ENCODE measurements around the gene ATP8B1. TPM values are rescaled to one million over a fixed set of nuclear protein-coding genes. Genes with fewer than 3 reads are reported as not detected.
"Not testable (repeated sequence)": the region's sequence is repeated elsewhere in the genome, so short reads cannot be mapped to it uniquely, and the experiment has no call there.

The ATP8B1 gene
- total and polyA plus RNA-seq, 9 of the 15 experiments (the other 6 are each of a cell fraction or from before 2014, with no cell fraction given) = 0.01 to 0.22 (median 0.03) TPM; not detected in 3

DNA sequence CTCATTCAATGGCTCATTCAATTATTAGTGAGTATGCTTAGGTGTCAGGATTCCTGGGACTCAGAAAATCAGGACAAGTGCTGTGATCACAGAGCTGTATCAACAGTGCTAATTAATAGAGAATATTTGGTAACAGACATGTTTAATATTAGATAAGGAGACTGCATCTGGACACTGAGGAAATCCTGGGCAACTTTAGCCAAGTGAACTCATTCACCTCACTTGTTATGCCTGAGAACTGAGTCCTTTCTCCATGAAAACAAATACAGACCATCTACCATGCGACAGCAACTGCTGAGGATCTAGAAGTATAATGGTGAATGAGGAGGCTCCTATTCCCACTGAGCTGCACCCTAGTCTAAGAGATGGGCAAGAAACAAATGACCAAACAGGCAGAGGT, 23.1 kb upstream of the ATP8B1 start (continued):
- TF ChIP-seq, protein P1, sequence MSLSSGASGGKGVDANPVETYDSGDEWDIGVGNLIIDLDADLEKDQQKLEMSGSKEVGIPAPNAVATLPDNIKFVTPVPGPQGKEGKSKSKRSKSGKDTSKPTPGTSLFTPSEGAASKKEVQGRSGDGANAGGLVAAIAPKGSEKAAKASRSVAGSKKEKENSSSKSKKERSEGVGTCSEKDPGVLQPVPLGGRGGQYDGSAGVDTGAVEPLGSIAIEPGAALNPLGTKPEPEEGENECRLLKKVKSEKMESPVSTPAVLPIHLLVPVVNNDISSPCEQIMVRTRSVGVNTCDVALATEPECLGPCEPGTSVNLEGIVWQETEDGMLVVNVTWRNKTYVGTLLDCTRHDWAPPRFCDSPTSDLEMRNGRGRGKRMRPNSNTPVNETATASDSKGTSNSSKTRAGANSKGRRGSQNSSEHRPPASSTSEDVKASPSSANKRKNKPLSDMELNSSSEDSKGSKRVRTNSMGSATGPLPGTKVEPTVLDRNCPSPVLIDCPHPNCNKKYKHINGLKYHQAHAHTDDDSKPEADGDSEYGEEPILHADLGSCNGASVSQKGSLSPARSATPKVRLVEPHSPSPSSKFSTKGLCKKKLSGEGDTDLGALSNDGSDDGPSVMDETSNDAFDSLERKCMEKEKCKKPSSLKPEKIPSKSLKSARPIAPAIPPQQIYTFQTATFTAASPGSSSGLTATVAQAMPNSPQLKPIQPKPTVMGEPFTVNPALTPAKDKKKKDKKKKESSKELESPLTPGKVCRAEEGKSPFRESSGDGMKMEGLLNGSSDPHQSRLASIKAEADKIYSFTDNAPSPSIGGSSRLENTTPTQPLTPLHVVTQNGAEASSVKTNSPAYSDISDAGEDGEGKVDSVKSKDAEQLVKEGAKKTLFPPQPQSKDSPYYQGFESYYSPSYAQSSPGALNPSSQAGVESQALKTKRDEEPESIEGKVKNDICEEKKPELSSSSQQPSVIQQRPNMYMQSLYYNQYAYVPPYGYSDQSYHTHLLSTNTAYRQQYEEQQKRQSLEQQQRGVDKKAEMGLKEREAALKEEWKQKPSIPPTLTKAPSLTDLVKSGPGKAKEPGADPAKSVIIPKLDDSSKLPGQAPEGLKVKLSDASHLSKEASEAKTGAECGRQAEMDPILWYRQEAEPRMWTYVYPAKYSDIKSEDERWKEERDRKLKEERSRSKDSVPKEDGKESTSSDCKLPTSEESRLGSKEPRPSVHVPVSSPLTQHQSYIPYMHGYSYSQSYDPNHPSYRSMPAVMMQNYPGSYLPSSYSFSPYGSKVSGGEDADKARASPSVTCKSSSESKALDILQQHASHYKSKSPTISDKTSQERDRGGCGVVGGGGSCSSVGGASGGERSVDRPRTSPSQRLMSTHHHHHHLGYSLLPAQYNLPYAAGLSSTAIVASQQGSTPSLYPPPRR (CRISPR knock-in tag; IDR thresholded peaks at IDR 0.05; ENCODE audit: borderline replicate concordance) = no peak
- no peak for TF ChIP-seq POU5F1 (IDR thresholded peaks at IDR 0.05; ENCODE audit: borderline replicate concordance, low read depth, low read length, partially characterized antibody)
- TF ChIP-seq, protein P2, sequence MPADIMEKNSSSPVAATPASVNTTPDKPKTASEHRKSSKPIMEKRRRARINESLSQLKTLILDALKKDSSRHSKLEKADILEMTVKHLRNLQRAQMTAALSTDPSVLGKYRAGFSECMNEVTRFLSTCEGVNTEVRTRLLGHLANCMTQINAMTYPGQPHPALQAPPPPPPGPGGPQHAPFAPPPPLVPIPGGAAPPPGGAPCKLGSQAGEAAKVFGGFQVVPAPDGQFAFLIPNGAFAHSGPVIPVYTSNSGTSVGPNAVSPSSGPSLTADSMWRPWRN (IDR thresholded peaks at IDR 0.05; ENCODE audit: low read depth) = no peak
- no peak for TF ChIP-seq SUPT5H (IDR thresholded peaks at IDR 0.05)

- POLR2A ChIA-PET; H4K20me1 ChIP-seq (replicated peaks; ENCODE audit: control insufficient read depth, insufficient read depth, low read length); BruUV-seq (replicated peaks); H3K79me2 ChIP-seq (ENCODE audit: control insufficient read depth, insufficient read depth, low read length); H3K36me3 ChIP-seq (ENCODE audit: control insufficient read depth, insufficient read depth, low read length); intact Hi-C loops (cut with micrococcal nuclease); H3K9me1 ChIP-seq (ENCODE audit: control insufficient read depth, insufficient read depth, low read length); H3K27me3 ChIP-seq (ENCODE audit: control insufficient read depth in 2 of 2, insufficient read depth in 2 of 2, low read length in 2 of 2); in situ Hi-C loops (cut with MboI); CTCF ChIA-PET (ENCODE audit: low intra/inter-chr PET ratio); H3K4me3 ChIP-seq; H3K9me3 ChIP-seq (replicated peaks; ENCODE audit: control insufficient read depth, insufficient read depth, low read depth, low read length); FAIRE-seq: not testable (repeated sequence)
- Histone ChIP-seq H3K4me2 (ENCODE audit: insufficient read depth, low read length) (peak overlapping the region; percentile 40; the same call in 1 of the 2 replicates), H3K27ac (ENCODE audit: extremely low read depth, low read depth, low read length) (peak overlapping the region; percentile 73), H3K9ac (ENCODE audit: insufficient read depth in 1 of 2, low read depth in 2 of 2, low read length in 2 of 2) (peak overlapping the region in 1 of 2 experiments; percentile 60; a peak in 1 of 4 replicates), H3K4me1 (replicated peaks in 1 of 2; ENCODE audit: control insufficient read depth in 2 of 2, insufficient read depth in 2 of 2, low read length in 2 of 2) (peaks cover 0 to 20% of the 10 kb centered on the region in 2 experiments; a peak in 3 of 5 replicates), H2AFZ (ENCODE audit: low read depth, low read length) (peak overlapping the region; percentile 86)
- TF ChIP-seq, protein P3, sequence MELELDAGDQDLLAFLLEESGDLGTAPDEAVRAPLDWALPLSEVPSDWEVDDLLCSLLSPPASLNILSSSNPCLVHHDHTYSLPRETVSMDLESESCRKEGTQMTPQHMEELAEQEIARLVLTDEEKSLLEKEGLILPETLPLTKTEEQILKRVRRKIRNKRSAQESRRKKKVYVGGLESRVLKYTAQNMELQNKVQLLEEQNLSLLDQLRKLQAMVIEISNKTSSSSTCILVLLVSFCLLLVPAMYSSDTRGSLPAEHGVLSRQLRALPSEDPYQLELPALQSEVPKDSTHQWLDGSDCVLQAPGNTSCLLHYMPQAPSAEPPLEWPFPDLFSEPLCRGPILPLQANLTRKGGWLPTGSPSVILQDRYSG (tag; conservative IDR thresholded peaks at IDR 0.05; ENCODE audit: low read depth) = 0 out of 2 replicates have a peak, but pooled peaks have one; percentile 13
- 0 out of 2 replicates have a peak, but pooled peaks have one; percentile 4 for TF ChIP-seq GABPB1 (CRISPR knock-in tag; IDR thresholded peaks at IDR 0.05)
- ATAC-seq (peak; percentile 36; the same call in 2 of the 3 replicates), DNase-seq (ENCODE audit: extremely low read depth in 1 of 4, low spot score in 3 of 4) (peak in 1 of 4 experiments; percentile 11)
- WGBS (ENCODE audit: insufficient coverage, low coverage, missing lambda C conversion rate) = 60% methylated on average over 2 of the region's 2 CpGs
These were observed 17.5 kb upstream of the ATP8B1 start for GRCh38 chr18:57820583-57820982.
